Esophagus muscularis mucosa (tissue), 4 donors: ENCODE measurements around the gene AMACR. TPM values are rescaled to one million over a fixed set of nuclear protein-coding genes. Genes with fewer than 3 reads are reported as not detected.

Source experiments
- DNase-seq: peaks from one replicate; pipeline ENCODE4 v3.0.0-alpha.2; 2017; ENCODE audit errors: extremely low spot score
- H3K27ac ChIP-seq, 4 donors: fragments of 200-600 bp; sonication (generic); replicated peaks in 1 of 4; 1 replicate in 3 of 4; 2 replicates in 1 of 4; pipeline ENCODE4 v1.5.1; 2016 to 2019; ENCODE audit warnings: mild to moderate bottlenecking in 1 of 4
- H3K27me3 ChIP-seq, 4 donors: fragments of 200-600 bp; sonication (generic); one replicate each; pipeline versions ENCODE4 v1.5.1 to v1.6.0; 2016 to 2019
- H3K36me3 ChIP-seq, 4 donors: fragments of 200-600 bp; sonication (generic); one replicate each; pipeline ENCODE4 v1.5.1; 2016 to 2019
- H3K4me1 ChIP-seq, 4 donors: fragments of 200-600 bp; sonication (generic); one replicate each; pipeline ENCODE4 v1.5.1; 2016 to 2019
- H3K4me3 ChIP-seq, 4 donors: fragments of 200-600 bp; sonication (generic); 1 replicate in 2 of 4; 2 replicates in 2 of 4; pipeline ENCODE4 v1.5.1; 2016 to 2019; ENCODE audit warnings: mild to moderate bottlenecking in 4 of 4, moderate library complexity in 1 of 4
- H3K9me3 ChIP-seq, 4 donors: fragments of 200-600 bp; sonication (generic); 1 replicate in 3 of 4; 2 replicates in 1 of 4; pipeline ENCODE4 v1.5.1; 2016 to 2019
- CTCF ChIP-seq, 3 experiments: fragments of 200-600 bp in 2 of 3; fragments of 450-650 bp in 1 of 3; sonication (generic) in 2 of 3; IDR thresholded peaks; one replicate each; pipeline ENCODE4 v1.5.1; 2017 to 2019; ENCODE audit warnings: antibody characterized with exemption in 3 of 3, mild to moderate bottlenecking in 2 of 3, moderate library complexity in 1 of 3
- EP300 ChIP-seq: sonication (generic); formaldehyde crosslinking; IDR thresholded peaks from one replicate; pipeline ENCODE4 v1.6.1; 2017; ENCODE audit warnings: antibody characterized with exemption
- POLR2A ChIP-seq: fragments of 450-650 bp; IDR thresholded peaks from one replicate; pipeline ENCODE4 v1.6.1; 2017; ENCODE audit warnings: antibody characterized with exemption, moderate library complexity, mild to moderate bottlenecking, low read depth
- POLR2AphosphoS5 ChIP-seq, 2 donors: sonication (generic); formaldehyde crosslinking; IDR thresholded peaks; one replicate each; pipeline ENCODE4 v1.6.1; 2017; ENCODE audit warnings: antibody characterized with exemption in 2 of 2
- WGBS: methylation state at CpG from one replicate; pipeline ENCODE4 v1.1.5; 2018; 5-methylcytosine and 5-hydroxymethylcytosine counted together
- intact Hi-C: fragments of 100-400 bp; cut with DNase I; formaldehyde crosslinking; loops from one replicate; pipeline ENCODE4 v1.15.1; 2023
- total RNA-seq, 4 donors: library from RNA; depleted of rRNA; stranded (reverse); fragments of >200 nt; gene quantifications; one replicate each; pipeline versions ENCODE4 v1.1.0 to v1.2.1, GENCODE V29; 2016

Gene AMACR
- total RNA-seq, 4 donors from 2014 or later = 6.1 to 12.7 (median 9.5) TPM

GRCh38 chr5:34047143-34047542 lies 39.3 kb upstream of the AMACR start:
- H3K4me1 ChIP-seq = peaks cover 17 to 34% (median 27%) of the 10 kb centered on the region in 4 donors
- H3K36me3 ChIP-seq = peaks cover 0 to 22% (median 0%) of the 10 kb centered on the region in 4 donors
- TF ChIP-seq CTCF (IDR thresholded peaks at IDR 0.05) = no peak
- TF ChIP-seq POLR2AphosphoS5 (IDR thresholded peaks at IDR 0.05) = no peak
- no peak for TF ChIP-seq POLR2A
- no peak for TF ChIP-seq EP300
- 84% methylated on average over 4 of the region's 4 CpGs for WGBS
- intact Hi-C loops = no loop called here
- H3K9me3 ChIP-seq = no peaks in the 10 kb centered on the region
- H3K4me3 ChIP-seq = no peak overlapping the region
- no peaks in the 10 kb centered on the region for H3K27me3 ChIP-seq
- no peak overlapping the region for H3K27ac ChIP-seq
- no peak for DNase-seq

- Histone ChIP-seq H3K27ac (no peak overlapping the region), H3K36me3 (peaks cover 0 to 16% (median 0%) of the 10 kb centered on the region in 4 donors)
- intact Hi-C loops = no loop called here
Measured at GRCh38 chr5:34045996-34046395, 38.1 kb upstream of the AMACR start.

GRCh38 chr5:34045023-34045422 lies 37.2 kb upstream of the AMACR start:
- TF ChIP-seq CTCF (IDR thresholded peaks at IDR 0.05) = no peak
- no peak for TF ChIP-seq POLR2A
- no peak for TF ChIP-seq EP300
- no peak for TF ChIP-seq POLR2AphosphoS5 (IDR thresholded peaks at IDR 0.05)
- Histone ChIP-seq H3K36me3 (peaks cover 0 to 7% (median 0%) of the 10 kb centered on the region in 4 donors), H3K9me3 (no peaks in the 10 kb centered on the region), H3K27ac (no peak overlapping the region), H3K27me3 (no peaks in the 10 kb centered on the region), H3K4me1 (peaks cover 17 to 41% (median 30%) of the 10 kb centered on the region in 4 donors), H3K4me3 (no peak overlapping the region)
- DNase-seq = no peak
- WGBS = 33% methylated on average over 3 of the region's 3 CpGs
- intact Hi-C loops = no loop called here

More at GRCh38 chr5:34045996-34046395, 38.1 kb upstream of the AMACR start:
- Histone ChIP-seq H3K27me3 (no peaks in the 10 kb centered on the region), H3K4me3 (no peak overlapping the region), H3K9me3 (no peaks in the 10 kb centered on the region), H3K4me1 (peaks cover 17 to 41% (median 30%) of the 10 kb centered on the region in 4 donors)
- no peak for TF ChIP-seq EP300
- TF ChIP-seq POLR2A = no peak
- TF ChIP-seq CTCF (IDR thresholded peaks at IDR 0.05) = no peak
- no peak for TF ChIP-seq POLR2AphosphoS5 (IDR thresholded peaks at IDR 0.05)
- no peak for DNase-seq

GRCh38 chr5:34043099-34043876 lies 35.4 kb upstream of the AMACR start, which contains the start of gene C1QTNF3:
TSS of gene C1QTNF3 (minus strand) at chr5:34043213. CDS start at chr5:34043125, 88 bp downstream.
- Histone ChIP-seq H3K9me3 (no peaks in the 10 kb centered on the region), H3K27me3 (no peaks in the 10 kb centered on the region), H3K36me3 (no peaks in the 10 kb centered on the region), H3K4me3 (peak within 1 kb of the TSS; percentile 32 to 42 (median 37)), H3K4me1 (peaks cover 17 to 41% (median 30%) of the 10 kb centered on the region in 4 donors), H3K27ac (peak within 1 kb of the TSS; percentile 34 to 50 (median 47))
- no peak for DNase-seq
- intact Hi-C loops = no loop called here
- 43% methylated on average over 7 of the region's 10 CpGs for WGBS
- no peak for TF ChIP-seq POLR2A
- no peak for TF ChIP-seq CTCF (IDR thresholded peaks at IDR 0.05)
- no peak for TF ChIP-seq POLR2AphosphoS5 (IDR thresholded peaks at IDR 0.05)
- no peak for TF ChIP-seq EP300
